HG03565 (cell line): ENCODE data around the gene C6orf132.
"Not testable (repeated sequence)": the region's sequence is repeated elsewhere in the genome, so short reads cannot be mapped to it uniquely, and the experiment has no call there.

Experiments
- ATAC-seq: cut with Tn5 transposase; IDR thresholded peaks from one replicate; pipeline ENCODE4 v1.9.1; 2021; ENCODE audit warnings: mild to moderate bottlenecking, moderate library complexity; ENCODE audit not compliant: unreplicated experiment

C6orf132 gene

GRCh38 chr6:42142118-42142835, at the start of gene C6orf132:
TSS of gene C6orf132 (minus strand) at chr6:42142620. CDS start at chr6:42142444, 176 bp downstream.
- no peak for ATAC-seq

DNA sequence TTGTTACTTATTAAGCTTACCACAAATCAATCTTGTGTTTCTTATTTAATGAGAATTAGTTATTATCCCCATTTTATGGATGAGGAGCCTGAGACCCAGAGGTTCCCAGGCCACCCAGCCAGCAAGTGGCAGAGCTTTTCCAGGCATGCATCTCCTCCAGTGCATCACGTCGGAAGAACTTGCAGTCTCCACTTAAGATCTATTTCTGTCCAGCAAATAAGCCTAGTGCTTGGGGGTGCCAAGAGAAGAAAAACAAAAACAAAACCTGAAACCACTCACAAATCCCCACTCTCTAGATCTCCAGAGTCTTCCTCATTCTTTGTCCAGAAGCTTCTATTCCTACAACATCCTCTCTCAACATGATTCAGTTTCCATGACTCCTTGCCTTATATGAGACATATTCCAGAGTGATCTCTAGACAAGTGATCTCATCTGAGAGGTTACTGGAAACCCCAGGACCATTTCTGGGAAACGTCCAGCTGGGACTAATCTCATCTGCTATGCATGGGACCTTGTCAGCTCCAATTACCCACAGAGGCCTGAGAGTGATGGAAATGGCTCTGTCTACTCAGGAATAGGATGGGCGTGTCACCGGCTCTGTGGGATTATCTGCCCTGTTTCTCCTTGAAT, 48.2 kb upstream of the C6orf132 start:
- ATAC-seq, result no peak

- ATAC-seq, result no peak
Measured at GRCh38 chr6:42188406-42188805, 46.0 kb upstream of the C6orf132 start.

DNA sequence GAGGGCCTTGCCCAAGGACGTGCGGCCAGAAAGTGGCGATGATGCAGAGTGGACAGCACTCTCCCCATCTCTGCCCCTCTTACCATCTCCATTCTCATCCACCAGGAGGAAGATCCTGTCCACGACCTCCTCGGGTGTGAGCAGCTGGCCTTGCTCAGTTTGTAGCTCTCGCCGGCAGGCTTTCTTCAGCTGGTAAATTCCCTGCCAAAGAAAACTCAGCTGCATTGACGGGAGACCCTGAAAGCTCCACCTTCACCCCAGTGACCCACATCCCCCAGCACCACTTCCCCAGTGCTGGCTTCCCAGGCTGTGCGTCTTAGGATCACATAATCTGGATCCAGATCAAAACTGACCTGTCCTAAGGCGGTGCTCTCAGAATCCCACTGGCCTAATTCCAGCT, 43.2 kb upstream of the C6orf132 start:
- ATAC-seq, result no peak

- ATAC-seq, result no peak
Measured at GRCh38 chr6:42184475-42184874, 42.1 kb upstream of the C6orf132 start.

DNA sequence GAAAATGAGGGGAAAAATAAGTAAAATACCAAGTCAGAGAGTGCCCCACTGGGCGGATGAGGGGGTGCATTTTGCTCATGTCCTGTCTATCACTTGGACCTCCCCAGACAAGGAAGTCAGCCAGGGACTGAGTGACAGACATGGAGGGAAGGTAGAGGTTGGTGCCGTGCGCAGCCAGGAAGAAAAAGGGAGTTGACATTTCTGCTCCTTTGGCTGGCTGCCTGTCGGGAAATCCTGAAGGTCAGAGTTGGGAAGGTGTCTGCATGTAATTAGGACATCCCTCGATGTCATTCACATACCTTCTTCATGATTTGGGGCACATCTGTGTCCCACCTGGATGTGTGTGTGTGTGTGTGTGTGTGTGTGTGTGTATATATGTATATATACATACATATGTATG, 39.7 kb upstream of the C6orf132 start:
- no peak for ATAC-seq

DNA sequence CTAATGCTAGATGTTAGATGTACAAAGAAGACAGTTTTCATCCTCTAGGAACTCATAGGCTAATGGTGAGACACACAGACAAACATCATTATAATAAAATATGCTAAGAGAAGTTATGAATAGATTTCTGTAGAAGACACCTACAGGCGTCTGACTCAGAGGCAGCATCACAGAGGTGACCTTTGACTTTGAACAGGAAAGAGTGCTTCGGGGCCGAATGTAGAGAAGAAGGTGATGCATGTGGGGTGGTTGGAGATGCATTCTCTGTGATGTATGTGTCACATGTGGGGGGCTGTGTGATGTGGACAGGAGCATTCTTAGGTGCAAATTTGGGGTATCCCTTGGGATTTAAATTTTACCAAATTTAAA, 37.5 kb upstream of the C6orf132 start:
- ATAC-seq, result no peak

DNA sequence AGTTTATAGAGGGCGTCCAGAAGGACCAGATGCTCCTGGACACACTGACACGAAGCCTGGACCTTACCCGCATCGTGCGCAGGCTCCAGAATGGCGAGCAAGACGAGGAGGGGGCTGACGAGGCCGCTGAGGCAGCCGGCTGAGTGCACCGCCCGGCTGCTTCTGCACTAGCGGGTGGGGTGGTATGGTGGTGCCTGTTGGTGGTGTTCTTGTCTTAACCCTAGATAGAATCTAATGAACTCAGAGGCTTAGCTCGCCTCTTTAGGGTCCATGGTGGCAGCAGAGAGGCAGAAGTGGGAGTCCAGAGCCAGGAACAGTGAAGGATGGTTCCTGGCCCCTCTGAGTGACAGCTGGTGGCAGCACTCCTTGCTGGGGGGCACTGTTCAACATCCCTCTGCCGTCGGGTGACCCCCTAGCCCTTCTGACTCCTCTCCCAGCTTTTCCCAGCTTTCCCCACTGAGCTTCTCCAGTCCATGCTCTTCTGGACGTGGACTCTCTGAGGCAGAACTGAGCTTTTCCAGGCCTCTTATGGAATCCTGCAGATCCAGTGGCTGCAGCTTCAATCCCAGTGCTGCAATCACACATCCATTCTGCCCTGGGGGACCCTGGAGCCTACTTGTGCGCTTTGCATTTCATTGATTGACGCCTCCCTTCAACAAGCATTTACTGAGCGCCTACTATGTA, 37.0 kb upstream of the C6orf132 start:
- ATAC-seq, result no peak

- ATAC-seq, result no peak
Measured at GRCh38 chr6:42177514-42178364, 35.3 kb upstream of the C6orf132 start.

DNA sequence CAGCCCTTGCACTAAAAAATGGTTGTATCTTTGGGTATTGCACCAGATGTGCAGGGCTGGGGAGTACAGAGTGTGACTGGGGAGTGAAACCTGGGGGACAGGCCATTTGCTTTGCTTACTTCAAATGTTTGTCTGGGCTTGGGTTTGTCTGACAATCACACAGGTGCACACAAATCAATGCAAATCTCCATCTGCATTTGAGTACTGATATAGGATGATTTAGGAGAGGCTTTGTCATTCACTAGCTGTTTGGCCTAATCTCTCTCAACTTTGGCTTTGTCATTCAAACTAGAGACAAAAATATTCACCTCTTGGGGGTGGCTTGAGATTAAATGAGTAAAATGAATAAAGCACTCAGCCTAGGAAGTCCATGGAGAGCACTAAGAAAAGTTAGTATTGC, 34.6 kb upstream of the C6orf132 start:
- no peak for ATAC-seq

DNA sequence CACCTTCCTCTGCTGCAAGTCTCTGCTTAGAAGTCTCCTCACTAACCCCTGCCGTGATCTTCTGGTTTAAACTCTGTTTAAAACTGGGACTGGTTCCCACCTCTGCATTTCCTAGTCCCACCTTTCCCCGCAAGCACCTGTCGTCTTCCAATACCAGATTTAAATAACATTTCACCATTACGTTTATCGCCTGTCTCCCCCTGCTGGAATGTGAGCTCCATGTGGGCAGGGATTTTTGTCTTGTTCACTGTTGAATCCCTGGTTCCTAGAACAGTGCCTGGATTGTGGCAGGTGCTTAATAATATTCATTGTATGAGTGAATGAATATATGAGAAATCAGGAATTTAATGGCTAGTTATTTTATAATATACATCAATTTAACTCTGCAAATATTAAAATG, 33.4 kb upstream of the C6orf132 start:
- ATAC-seq, result no peak

DNA sequence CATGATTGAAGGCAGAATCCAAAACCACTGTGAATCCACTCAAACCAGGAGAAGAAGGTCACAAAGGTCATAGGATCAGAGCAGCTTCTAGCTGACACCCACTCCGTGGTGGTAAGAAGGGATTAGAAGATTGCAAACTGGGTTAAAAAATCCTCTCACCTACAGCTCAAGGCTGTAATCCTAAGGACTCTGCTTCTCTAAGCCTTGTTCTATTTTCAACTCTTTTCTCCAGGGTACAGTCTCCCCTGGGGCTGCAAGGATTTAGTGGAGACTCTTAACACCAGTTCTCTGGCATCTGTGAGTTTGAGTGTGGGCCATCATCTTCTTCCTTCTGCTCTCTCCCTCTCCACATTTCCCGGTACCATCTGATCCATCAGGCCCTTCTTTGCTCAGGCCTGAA, 30.7 kb upstream of the C6orf132 start, which contains the start of gene GUCA1A:
Gene GUCA1A, plus strand, starts transcription at position 264 of the 400 bp plus-strand sequence. CDS start 250 bp downstream, outside the sequence.
- no peak for ATAC-seq

DNA sequence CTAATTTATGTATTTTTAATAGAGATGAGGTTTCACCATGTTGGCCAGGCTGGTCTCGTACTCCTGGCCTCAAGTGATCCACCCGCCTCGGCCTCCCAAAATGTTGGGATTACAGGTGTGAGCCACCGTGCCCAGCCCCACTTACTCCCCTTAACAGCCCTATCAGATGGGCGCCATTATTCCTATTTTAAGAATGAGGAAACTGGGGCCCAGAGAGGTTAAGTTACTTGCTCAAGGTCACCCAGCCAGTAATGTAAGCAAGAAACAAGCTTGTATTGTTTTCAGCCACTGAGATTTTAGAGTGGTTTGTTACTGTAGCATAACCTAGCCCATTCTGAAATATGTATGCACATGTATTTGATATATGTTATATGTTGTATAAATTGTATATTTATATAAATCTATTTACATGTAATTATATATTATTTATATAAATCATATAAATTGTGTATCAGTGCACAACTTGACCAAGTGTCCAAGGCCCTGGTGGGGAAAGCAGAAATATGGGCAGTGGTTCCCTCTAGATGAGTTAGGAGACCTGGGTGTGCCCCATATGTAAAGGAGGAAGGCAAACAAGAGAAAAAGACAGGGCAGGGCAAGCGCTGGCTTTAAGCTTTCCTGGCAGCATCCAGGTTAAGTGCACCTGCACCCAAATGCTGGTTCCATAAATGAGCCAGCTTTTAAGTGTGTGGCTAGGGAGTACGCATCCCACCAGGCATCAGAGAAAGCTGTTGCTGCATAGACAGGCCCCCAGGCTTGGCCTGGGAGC, 29.6 kb upstream of the C6orf132 start:
- no peak for ATAC-seq

- ATAC-seq, result not testable (repeated sequence)
Measured at GRCh38 chr6:42169780-42170179, 27.4 kb upstream of the C6orf132 start.

- ATAC-seq, result no peak
Measured at GRCh38 chr6:42168650-42169049, 26.2 kb upstream of the C6orf132 start.

DNA sequence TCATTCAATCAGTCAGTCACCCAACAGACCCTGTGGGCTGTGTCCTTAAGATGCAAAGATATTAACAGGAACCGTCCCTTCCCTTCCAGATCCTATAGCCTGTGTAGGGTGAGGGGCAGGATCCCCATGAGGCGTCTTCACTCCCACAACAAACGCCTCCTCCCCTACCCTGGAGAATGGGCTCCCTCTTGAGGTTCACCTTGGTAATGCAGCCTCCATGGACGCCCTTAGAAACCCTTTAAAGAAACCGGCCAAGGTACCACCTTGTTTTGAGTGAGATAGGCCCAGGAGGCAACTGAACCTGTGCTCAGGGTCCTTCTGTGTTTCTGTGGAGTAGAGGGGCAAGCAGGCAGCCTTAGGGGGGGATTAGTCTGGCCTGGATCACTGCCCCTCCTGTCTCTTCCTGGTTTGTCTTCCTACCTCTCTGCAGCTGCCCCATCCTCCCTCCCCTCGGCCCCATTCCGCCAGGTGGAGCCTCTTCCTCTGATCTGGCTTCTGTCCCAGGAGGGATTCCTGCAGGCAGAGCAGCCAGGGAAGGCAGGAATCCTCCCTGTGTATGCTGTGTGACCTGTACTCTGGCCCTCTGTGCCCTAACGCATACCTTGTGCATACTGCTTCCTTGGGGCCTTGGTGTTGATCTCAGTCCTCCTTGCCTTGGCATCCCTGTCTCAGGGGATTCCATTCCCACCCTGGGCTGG, 24.2 kb upstream of the C6orf132 start:
- ATAC-seq, result no peak

GRCh38 chr6:42165016-42165415, 22.6 kb upstream of the C6orf132 start:
- no peak for ATAC-seq

- no peak for ATAC-seq
Measured at GRCh38 chr6:42163981-42164380, 21.6 kb upstream of the C6orf132 start.

GRCh38 chr6:42162812-42163211, 20.4 kb upstream of the C6orf132 start:
- ATAC-seq, result no peak

DNA sequence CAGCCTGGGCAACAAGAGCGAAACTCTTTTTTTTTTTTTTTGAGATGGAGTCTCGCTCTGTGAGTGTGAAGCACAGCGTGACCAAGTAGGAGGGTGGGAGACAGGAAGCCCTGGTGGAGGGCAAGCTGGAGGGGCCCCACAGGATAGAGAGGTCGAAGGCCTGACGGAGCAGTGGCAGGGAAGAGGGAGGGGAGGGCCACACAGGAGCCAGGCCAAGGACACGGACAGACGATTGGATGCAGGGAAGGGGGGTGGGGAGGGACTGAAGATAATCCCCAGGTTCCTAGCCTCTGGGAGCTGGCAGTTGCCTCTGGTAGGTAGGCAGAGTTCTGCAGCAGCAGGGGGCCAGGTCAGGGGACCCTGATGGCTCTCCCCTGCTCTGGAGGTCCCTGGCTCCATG, 20.0 kb upstream of the C6orf132 start:
- ATAC-seq, result no peak
